Activated CD4-positive, alpha-beta T cell treated with anti-CD3 and anti-CD28 coated beads for 4 hours (primary cell): ENCODE results near the gene MYPN.
"Not testable (repeated sequence)": the region's sequence is repeated elsewhere in the genome, so short reads cannot be mapped to it uniquely, and the experiment has no call there.

Source experiments
- DNase-seq, 2 donors: peaks; one replicate each; pipeline ENCODE4 v3.0.0-alpha.2; 2020

Gene MYPN, protein sequence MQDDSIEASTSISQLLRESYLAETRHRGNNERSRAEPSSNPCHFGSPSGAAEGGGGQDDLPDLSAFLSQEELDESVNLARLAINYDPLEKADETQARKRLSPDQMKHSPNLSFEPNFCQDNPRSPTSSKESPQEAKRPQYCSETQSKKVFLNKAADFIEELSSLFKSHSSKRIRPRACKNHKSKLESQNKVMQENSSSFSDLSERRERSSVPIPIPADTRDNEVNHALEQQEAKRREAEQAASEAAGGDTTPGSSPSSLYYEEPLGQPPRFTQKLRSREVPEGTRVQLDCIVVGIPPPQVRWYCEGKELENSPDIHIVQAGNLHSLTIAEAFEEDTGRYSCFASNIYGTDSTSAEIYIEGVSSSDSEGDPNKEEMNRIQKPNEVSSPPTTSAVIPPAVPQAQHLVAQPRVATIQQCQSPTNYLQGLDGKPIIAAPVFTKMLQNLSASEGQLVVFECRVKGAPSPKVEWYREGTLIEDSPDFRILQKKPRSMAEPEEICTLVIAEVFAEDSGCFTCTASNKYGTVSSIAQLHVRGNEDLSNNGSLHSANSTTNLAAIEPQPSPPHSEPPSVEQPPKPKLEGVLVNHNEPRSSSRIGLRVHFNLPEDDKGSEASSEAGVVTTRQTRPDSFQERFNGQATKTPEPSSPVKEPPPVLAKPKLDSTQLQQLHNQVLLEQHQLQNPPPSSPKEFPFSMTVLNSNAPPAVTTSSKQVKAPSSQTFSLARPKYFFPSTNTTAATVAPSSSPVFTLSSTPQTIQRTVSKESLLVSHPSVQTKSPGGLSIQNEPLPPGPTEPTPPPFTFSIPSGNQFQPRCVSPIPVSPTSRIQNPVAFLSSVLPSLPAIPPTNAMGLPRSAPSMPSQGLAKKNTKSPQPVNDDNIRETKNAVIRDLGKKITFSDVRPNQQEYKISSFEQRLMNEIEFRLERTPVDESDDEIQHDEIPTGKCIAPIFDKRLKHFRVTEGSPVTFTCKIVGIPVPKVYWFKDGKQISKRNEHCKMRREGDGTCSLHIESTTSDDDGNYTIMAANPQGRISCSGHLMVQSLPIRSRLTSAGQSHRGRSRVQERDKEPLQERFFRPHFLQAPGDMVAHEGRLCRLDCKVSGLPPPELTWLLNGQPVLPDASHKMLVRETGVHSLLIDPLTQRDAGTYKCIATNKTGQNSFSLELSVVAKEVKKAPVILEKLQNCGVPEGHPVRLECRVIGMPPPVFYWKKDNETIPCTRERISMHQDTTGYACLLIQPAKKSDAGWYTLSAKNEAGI (N-terminal part only)

GRCh38 chr10:68109331-68109730 lies at the start of gene MYPN:
Gene MYPN (plus strand): TSS chr10:68109488. CDS start chr10:68121439, 11,951 bp downstream.
- no peak for DNase-seq

GRCh38 chr10:68067029-68067428 lies 42.3 kb upstream of the MYPN start:
- DNase-seq, result no peak

- DNase-seq, result no peak
These were observed 41.8 kb upstream of the MYPN start for GRCh38 chr10:68067508-68067907.

- DNase-seq, result no peak
These were observed 35.7 kb upstream of the MYPN start for GRCh38 chr10:68073631-68074030.

- DNase-seq, result no peak
These were observed 35.1 kb upstream of the MYPN start for GRCh38 chr10:68074031-68074774.

- DNase-seq, result peak; percentile 89 to 92
These were observed 34.3 kb upstream of the MYPN start, which contains the start of gene HERC4 for GRCh38 chr10:68074775-68075549. Gene HERC4 (minus strand): TSS chr10:68075283. CDS start chr10:68073108, 2,175 bp downstream.

DNA sequence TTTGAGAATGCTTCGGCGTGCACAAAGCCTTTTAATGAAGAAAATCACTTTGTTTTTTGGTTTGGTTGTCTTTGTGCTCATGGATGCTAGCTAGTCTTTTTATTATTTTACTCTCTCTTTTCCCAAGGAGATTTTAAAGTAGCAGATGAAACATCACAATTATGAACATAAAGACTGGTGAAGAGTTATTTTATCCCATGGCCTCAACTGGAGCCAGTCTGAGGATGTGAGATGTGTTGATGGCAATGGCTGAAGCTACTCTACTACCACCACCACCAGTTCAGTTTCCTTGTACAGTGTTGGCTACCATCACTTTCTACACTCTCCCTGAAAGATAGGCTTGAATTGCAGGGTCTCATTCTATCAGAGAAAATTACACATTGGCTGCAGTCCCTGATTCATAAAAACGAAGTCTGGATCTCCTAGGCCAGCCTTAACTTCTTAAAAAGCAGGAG lies 33.7 kb upstream of the MYPN start:
- DNase-seq, result no peak

DNA sequence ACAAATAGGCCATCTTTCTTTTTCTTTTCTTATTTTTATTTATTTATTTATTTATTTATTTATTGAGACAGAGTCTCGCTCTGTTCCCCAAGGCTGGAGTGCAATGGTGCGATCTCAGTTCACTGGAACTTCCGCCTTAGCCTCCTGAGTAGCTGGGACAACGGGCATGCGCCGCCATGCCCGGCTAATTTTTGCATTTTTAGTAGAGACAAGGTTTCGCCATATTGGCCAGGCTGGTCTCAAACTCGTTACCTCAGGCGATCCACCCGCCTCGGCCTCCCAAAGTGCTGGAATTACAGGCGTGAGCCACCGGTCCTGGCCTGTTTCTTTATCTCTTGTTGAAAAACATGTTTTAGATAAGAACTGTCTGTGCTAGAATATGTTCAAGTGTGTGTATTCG lies 33.2 kb upstream of the MYPN start:
- DNase-seq, result not testable (repeated sequence)

DNA sequence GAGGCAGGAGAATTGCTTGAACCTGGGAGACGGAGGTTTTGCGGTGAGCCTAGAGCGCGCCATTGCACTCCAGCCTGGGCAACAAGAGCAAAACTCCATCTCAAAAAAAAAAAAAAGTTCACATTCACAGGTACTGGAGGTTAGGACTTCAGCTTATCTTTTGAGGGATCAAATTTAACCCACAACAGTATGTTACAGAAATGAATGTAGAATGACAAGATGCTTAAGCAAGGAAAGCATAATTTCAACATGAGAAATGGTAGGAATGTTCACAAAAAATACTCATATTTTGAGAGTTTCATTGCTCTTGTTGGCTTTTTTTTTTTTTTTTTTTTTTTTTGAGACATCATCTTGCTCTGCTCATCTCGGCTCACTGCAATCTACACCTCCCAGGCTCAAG lies 32.3 kb upstream of the MYPN start:
- no peak for DNase-seq

- no peak for DNase-seq
These were observed 29.9 kb upstream of the MYPN start for GRCh38 chr10:68079434-68079833.

DNA sequence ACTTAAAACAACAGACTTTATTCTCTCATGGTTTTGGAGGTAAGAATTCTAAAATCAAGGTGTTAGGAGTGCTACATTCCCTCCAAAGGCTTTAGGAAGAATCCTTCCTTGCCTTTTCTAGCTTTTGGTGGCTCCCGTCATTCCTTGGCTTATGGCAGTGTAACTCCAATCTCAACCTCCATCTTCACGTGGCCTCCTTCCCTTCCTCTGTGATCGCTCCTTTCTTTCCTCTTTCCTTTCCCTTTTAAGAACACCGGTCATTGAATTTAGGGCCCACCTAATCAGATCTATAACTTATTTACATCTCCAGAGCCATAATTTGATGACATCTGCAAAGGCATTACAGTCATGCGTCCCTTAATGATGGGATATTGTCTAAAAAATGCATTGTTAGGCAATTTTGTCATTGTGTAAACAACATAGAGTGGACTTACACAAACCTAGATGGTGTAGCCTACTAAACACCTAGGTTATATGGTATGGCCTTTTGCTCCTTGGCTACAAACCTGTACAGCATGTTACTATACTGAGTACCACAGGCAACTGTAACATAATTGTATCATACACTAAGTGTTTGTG lies 28.3 kb upstream of the MYPN start:
- no peak for DNase-seq

GRCh38 chr10:68081916-68082315 lies 27.4 kb upstream of the MYPN start:
- no peak for DNase-seq

DNA sequence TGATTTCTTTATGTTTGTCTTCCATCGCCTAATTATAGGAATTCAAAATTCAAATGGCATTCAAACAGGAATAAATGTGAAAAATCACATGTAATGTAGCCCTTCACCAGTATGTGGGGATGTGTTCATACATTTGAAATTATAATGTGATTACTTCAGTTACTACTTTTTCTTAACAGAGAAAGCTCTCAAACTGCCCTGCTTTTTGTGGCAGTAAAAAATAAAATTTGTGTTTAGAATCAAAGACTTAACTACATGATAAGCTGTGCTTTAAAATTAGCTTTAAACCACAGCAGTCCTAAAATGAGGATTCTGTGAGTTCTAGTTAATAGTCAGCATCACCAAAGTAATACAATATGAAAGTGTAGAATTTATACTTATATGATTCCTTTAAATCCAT lies 26.4 kb upstream of the MYPN start:
- DNase-seq, result no peak

GRCh38 chr10:68083953-68084352 lies 25.3 kb upstream of the MYPN start:
- no peak for DNase-seq

- DNase-seq, result no peak
These were observed 24.8 kb upstream of the MYPN start for GRCh38 chr10:68084469-68084868.

DNA sequence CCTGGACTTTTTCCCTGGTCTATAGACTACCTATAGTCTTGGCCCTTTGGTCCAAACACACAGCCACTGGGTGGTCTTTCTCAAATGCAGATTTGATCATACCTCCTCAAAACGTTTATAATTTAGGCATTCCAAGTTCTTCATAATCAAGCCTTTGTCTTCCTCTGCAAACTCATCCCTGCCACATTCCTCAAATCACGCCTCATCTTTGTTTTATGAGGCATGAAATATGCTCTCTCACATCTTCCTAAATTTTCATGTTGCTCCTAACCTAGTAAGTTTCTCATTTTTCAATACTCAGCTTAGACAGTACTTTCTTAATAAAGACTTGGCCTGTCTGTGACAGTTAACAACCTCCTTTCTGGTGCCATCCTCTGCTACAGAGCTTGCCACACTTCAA lies 23.3 kb upstream of the MYPN start:
- DNase-seq, result no peak

DNA sequence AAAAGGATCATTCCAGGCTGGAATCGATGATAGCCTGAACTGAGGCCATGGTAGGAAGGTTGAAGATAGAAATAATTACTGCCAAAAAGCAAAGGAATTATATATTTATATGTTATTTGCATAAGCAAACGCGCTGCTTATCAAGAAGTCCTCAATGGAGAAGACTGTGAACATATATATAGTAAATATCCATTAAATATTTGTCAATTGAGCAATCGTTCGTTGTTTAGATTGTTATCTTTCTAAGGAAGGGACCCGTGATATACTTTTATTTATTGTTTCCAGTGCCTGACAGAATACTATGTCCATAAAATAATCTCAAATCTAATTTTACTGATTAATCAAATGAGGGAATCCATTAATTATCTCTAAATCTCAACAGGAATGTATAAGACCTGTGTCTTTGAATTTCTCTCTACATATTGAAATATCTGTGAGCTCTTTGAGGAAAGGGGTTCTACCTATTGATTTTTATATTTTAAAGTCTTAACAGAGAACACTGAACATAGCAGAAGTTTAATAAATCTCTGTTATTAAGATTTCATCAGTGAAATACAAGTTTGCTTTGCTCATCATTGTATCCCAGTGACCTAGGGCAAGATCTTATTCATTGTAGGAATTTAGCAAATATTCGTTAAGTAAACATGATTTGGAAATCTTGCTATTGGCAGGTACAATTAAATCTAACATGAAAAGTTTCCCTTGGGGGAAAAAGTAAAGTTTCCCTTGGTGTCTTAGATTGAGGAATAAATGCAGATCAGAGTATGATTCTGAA lies 22.2 kb upstream of the MYPN start:
- DNase-seq, result no peak

DNA sequence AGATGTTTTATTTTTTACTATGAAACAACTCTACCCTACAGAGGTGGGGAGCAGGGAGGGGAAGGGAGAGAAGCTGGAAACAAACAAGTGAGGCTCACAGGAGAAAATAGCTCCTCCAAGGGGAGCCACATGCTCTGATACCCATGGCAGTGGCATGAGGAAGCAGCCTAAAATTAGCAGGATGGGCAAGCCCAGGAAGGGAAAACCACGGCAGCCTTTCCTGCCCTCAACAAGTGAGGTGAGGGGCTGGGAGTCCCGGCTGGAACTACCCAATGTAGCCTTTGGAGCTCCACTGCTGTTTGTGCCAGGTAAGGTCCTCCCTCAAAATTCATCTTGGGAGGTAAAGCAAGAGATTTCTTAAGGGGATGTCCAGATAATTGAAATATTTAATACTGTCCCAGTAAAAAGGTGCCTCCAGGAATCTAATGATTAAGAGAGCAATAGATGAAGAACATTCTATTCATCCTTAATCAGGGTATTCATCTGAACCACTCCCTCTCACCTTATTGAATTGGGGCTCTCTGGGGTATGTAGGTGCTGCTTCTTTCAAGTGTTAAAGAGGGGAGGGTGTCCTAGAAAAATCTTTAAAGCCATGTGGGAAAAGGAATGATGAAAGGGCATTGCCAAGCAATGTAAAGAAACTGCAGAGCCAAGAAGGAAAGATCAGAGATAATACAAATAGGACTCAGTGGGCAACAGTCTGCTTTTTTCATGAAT lies 21.4 kb upstream of the MYPN start:
- DNase-seq, result no peak

- no peak for DNase-seq
These were observed 20.5 kb upstream of the MYPN start for GRCh38 chr10:68088740-68089139.

- DNase-seq, result no peak
These were observed 18.7 kb upstream of the MYPN start for GRCh38 chr10:68090586-68090985.
